Naive B cell (primary cell): ENCODE results near the gene EEFSEC. TPM values are rescaled to one million over a fixed set of nuclear protein-coding genes. Genes with fewer than 3 reads are reported as not detected.

Experiments
- ATAC-seq, 2 donors: fragments of 150-1000 bp; cut with Tn5 transposase; 2 replicates each; pipeline ENCODE4 v1.10.0; 2021; ENCODE audit warnings: low read depth in 2 of 2, mild to moderate bottlenecking in 2 of 2, moderate library complexity in 2 of 2
- DNase-seq: peaks from one replicate; pipeline ENCODE4 v3.0.0; 2022
- H3K27ac Mint-ChIP-seq, 6 donors: one replicate each; pipeline ENCODE4 v1.8.0; 2020 to 2022; ENCODE audit warnings: mild to moderate bottlenecking in 6 of 6, mixed read lengths in 6 of 6, moderate library complexity in 5 of 6, inconsistent platforms in 2 of 6
- H3K27me3 Mint-ChIP-seq, 3 donors: one replicate each; pipeline ENCODE4 v1.8.0; 2021 to 2022; ENCODE audit warnings: mixed read lengths in 3 of 3, mild to moderate bottlenecking in 1 of 3
- H3K36me3 Mint-ChIP-seq, 2 donors: one replicate each; pipeline ENCODE4 v1.8.0; 2020 to 2022; ENCODE audit warnings: mixed read lengths in 2 of 2, inconsistent platforms in 1 of 2, mild to moderate bottlenecking in 1 of 2
- H3K4me1 Mint-ChIP-seq, 3 donors: one replicate each; pipeline ENCODE4 v1.8.0; 2020 to 2022; ENCODE audit warnings: mixed read lengths in 3 of 3, inconsistent platforms in 1 of 3, mild to moderate bottlenecking in 1 of 3, moderate library complexity in 1 of 3
- H3K4me3 Mint-ChIP-seq, 8 donors: one replicate each; pipeline ENCODE4 v1.8.0; 2020 to 2022; ENCODE audit warnings: mild to moderate bottlenecking in 8 of 8, mixed read lengths in 8 of 8, moderate library complexity in 8 of 8, inconsistent platforms in 2 of 8
- H3K9me3 Mint-ChIP-seq, 7 donors: one replicate each; pipeline ENCODE4 v1.8.0; 2020 to 2022; ENCODE audit warnings: mixed read lengths in 7 of 7, mild to moderate bottlenecking in 5 of 7, inconsistent platforms in 2 of 7, moderate library complexity in 1 of 7
- polyA plus RNA-seq, 6 donors: library from polyadenylated mRNA; unstranded; fragments of 300-500 nt; fragmentation: Illumina TruSeq; gene quantifications; one replicate each; pipeline ENCODE4 v1.2.3, GENCODE V29; 2021; ENCODE audit warnings: low read depth in 6 of 6

EEFSEC gene
- polyA plus RNA-seq, 6 donors from 2014 or later, result 8.5 to 24.0 (median 20.1) TPM

GRCh38 chr3:128420289-128420688 is 267.0 kb downstream of the EEFSEC start:
- no peaks in the 10 kb centered on the region for H3K36me3 Mint-ChIP-seq
- ATAC-seq, result no peak
- H3K27me3 Mint-ChIP-seq, result no peaks in the 10 kb centered on the region
- no peaks in the 10 kb centered on the region for H3K4me1 Mint-ChIP-seq
- H3K27ac Mint-ChIP-seq, result no peak overlapping the region
- no peak for DNase-seq
- H3K4me3 Mint-ChIP-seq, result no peak overlapping the region
- peaks cover 0 to 5% (median 0%) of the 10 kb centered on the region in 7 donors for H3K9me3 Mint-ChIP-seq

- no peak for DNase-seq
- ATAC-seq, result no peak
- Mint-ChIP-seq H3K27me3 (no peaks in the 10 kb centered on the region), H3K27ac (no peak overlapping the region), H3K9me3 (peaks cover 0 to 5% (median 0%) of the 10 kb centered on the region in 7 donors), H3K4me1 (no peaks in the 10 kb centered on the region), H3K4me3 (no peak overlapping the region), H3K36me3 (no peaks in the 10 kb centered on the region)
Observed at GRCh38 chr3:128420720-128421438, 267.6 kb downstream of the EEFSEC start.

- no peaks in the 10 kb centered on the region for H3K27me3 Mint-ChIP-seq
- no peak overlapping the region for H3K4me3 Mint-ChIP-seq
Observed at GRCh38 chr3:128421439-128421836, 268.2 kb downstream of the EEFSEC start.

GRCh38 chr3:128421966-128422365 is 268.7 kb downstream of the EEFSEC start:
- H3K4me3 Mint-ChIP-seq, result no peak overlapping the region
- peak overlapping the region in 1 of 6 donors; percentile 86 for H3K27ac Mint-ChIP-seq
- no peaks in the 10 kb centered on the region for H3K36me3 Mint-ChIP-seq
- no peak for DNase-seq
- H3K4me1 Mint-ChIP-seq, result no peaks in the 10 kb centered on the region
- ATAC-seq, result no peak
- peaks cover 0 to 2% (median 0%) of the 10 kb centered on the region in 3 donors for H3K27me3 Mint-ChIP-seq
- H3K9me3 Mint-ChIP-seq, result peaks cover 0 to 5% (median 0%) of the 10 kb centered on the region in 7 donors

More at GRCh38 chr3:128421439-128421836, 268.2 kb downstream of the EEFSEC start:
- Mint-ChIP-seq H3K4me1 (no peaks in the 10 kb centered on the region), H3K9me3 (peaks cover 0 to 5% (median 0%) of the 10 kb centered on the region in 7 donors), H3K27ac (no peak overlapping the region), H3K36me3 (no peaks in the 10 kb centered on the region)
- DNase-seq (no peak), ATAC-seq (no peak)

- no peak overlapping the region for H3K4me3 Mint-ChIP-seq
- H3K36me3 Mint-ChIP-seq, result no peaks in the 10 kb centered on the region
- DNase-seq (no peak), ATAC-seq (no peak)
- H3K27ac Mint-ChIP-seq, result no peak overlapping the region
- H3K4me1 Mint-ChIP-seq, result no peaks in the 10 kb centered on the region
- peaks cover 0 to 11% (median 4%) of the 10 kb centered on the region in 3 donors for H3K27me3 Mint-ChIP-seq
- H3K9me3 Mint-ChIP-seq, result peaks cover 0 to 5% (median 0%) of the 10 kb centered on the region in 7 donors
Observed at GRCh38 chr3:128422762-128423524, 269.7 kb downstream of the EEFSEC start.

GRCh38 chr3:128423525-128424147 is 270.4 kb downstream of the EEFSEC start:
- Mint-ChIP-seq H3K27ac (no peak overlapping the region), H3K36me3 (no peaks in the 10 kb centered on the region), H3K27me3 (peaks cover 4 to 18% (median 11%) of the 10 kb centered on the region in 3 donors)

GRCh38 chr3:128424508-128425069 is 271.3 kb downstream of the EEFSEC start:
- ATAC-seq (no peak), DNase-seq (no peak)
- H3K27me3 Mint-ChIP-seq, result peaks cover 6 to 28% (median 20%) of the 10 kb centered on the region in 3 donors
- H3K9me3 Mint-ChIP-seq, result no peaks in the 10 kb centered on the region
- H3K4me1 Mint-ChIP-seq, result no peaks in the 10 kb centered on the region
- H3K36me3 Mint-ChIP-seq, result no peaks in the 10 kb centered on the region
- peak overlapping the region in 1 of 6 donors; percentile 58 for H3K27ac Mint-ChIP-seq
- H3K4me3 Mint-ChIP-seq, result no peak overlapping the region

More at GRCh38 chr3:128423525-128424147, 270.4 kb downstream of the EEFSEC start:
- Mint-ChIP-seq H3K4me1 (no peaks in the 10 kb centered on the region), H3K4me3 (peak overlapping the region in 1 of 8 donors; percentile 40), H3K9me3 (peaks cover 0 to 4% (median 0%) of the 10 kb centered on the region in 7 donors)
- DNase-seq, result no peak
- no peak for ATAC-seq

- Mint-ChIP-seq H3K27ac (peak overlapping the region in 2 of 6 donors; percentile 49 to 58), H3K36me3 (no peaks in the 10 kb centered on the region), H3K4me1 (no peaks in the 10 kb centered on the region), H3K4me3 (peak overlapping the region in 1 of 8 donors; percentile 51), H3K27me3 (peaks cover 12 to 35% (median 27%) of the 10 kb centered on the region in 3 donors), H3K9me3 (no peaks in the 10 kb centered on the region)
- DNase-seq (no peak), ATAC-seq (no peak)
Observed at GRCh38 chr3:128425142-128425845, 272.0 kb downstream of the EEFSEC start.

- H3K4me1 Mint-ChIP-seq, result no peaks in the 10 kb centered on the region
- no peak overlapping the region for H3K27ac Mint-ChIP-seq
- DNase-seq (no peak), ATAC-seq (no peak)
- H3K4me3 Mint-ChIP-seq, result peak overlapping the region in 1 of 8 donors; percentile 51
- no peaks in the 10 kb centered on the region for H3K9me3 Mint-ChIP-seq
- peaks cover 17 to 40% (median 32%) of the 10 kb centered on the region in 3 donors for H3K27me3 Mint-ChIP-seq
- H3K36me3 Mint-ChIP-seq, result no peaks in the 10 kb centered on the region
Observed at GRCh38 chr3:128425846-128426127, 272.5 kb downstream of the EEFSEC start.

GRCh38 chr3:128426128-128426921 is 273.0 kb downstream of the EEFSEC start:
- no peak overlapping the region for H3K27ac Mint-ChIP-seq
- H3K27me3 Mint-ChIP-seq, result peaks cover 21 to 45% (median 38%) of the 10 kb centered on the region in 3 donors

GRCh38 chr3:128427175-128427857 is 274.0 kb downstream of the EEFSEC start:
- Mint-ChIP-seq H3K27ac (no peak overlapping the region), H3K9me3 (no peaks in the 10 kb centered on the region), H3K27me3 (peaks cover 30 to 55% (median 48%) of the 10 kb centered on the region in 3 donors), H3K4me3 (peak overlapping the region in 6 of 8 donors; percentile 3 to 50 (median 24)), H3K4me1 (peaks cover 6 to 9% (median 7%) of the 10 kb centered on the region in 3 donors), H3K36me3 (peaks cover 0 to 10% of the 10 kb centered on the region in 2 donors)
- no peak for ATAC-seq
- no peak for DNase-seq

More at GRCh38 chr3:128426128-128426921, 273.0 kb downstream of the EEFSEC start:
- no peak overlapping the region for H3K4me3 Mint-ChIP-seq
- peaks cover 0 to under 1% of the 10 kb centered on the region in 2 donors for H3K36me3 Mint-ChIP-seq
- peak; percentile 44 for DNase-seq
- H3K9me3 Mint-ChIP-seq, result no peaks in the 10 kb centered on the region
- peak; percentile 87 to 90 for ATAC-seq
- H3K4me1 Mint-ChIP-seq, result no peaks in the 10 kb centered on the region
